GM19467 (cell line): Measurements from ENCODE around the gene PCF11.
A peak's percentile ranks its signal among the peaks of the same experiment; 100 is the strongest.
"Not testable (repeated sequence)": the region's sequence is repeated elsewhere in the genome, so short reads cannot be mapped to it uniquely, and the experiment has no call there.

Experiments
- ATAC-seq: cut with Tn5 transposase; IDR thresholded peaks from one replicate; pipeline ENCODE4 v1.9.1; 2021; ENCODE audit warnings: mild to moderate bottlenecking, moderate library complexity; ENCODE audit not compliant: unreplicated experiment

The PCF11 gene

GRCh38 chr11:83156996-83157593 lies at the start of gene PCF11:
TSS of gene PCF11 (plus strand) at chr11:83157131. CDS start at chr11:83157440, 309 bp downstream.
- peak; percentile 1 for ATAC-seq

- no peak for ATAC-seq
These were observed 44.0 kb upstream of the PCF11 start for GRCh38 chr11:83112886-83113285.

- no peak for ATAC-seq
These were observed 41.9 kb upstream of the PCF11 start for GRCh38 chr11:83115026-83115425.

- no peak for ATAC-seq
These were observed 41.4 kb upstream of the PCF11 start for GRCh38 chr11:83115551-83115950.

- no peak for ATAC-seq
These were observed 40.8 kb upstream of the PCF11 start for GRCh38 chr11:83116015-83116641.

GRCh38 chr11:83118814-83119213 lies 38.1 kb upstream of the PCF11 start:
- ATAC-seq: no peak

GRCh38 chr11:83119216-83119615 lies 37.7 kb upstream of the PCF11 start:
- ATAC-seq: no peak

- ATAC-seq: no peak
These were observed 36.6 kb upstream of the PCF11 start for GRCh38 chr11:83120327-83120726.

- ATAC-seq: no peak
These were observed 34.9 kb upstream of the PCF11 start for GRCh38 chr11:83122050-83122449.

GRCh38 chr11:83122766-83123165 lies 34.2 kb upstream of the PCF11 start:
- no peak for ATAC-seq

- ATAC-seq: no peak
These were observed 32.1 kb upstream of the PCF11 start for GRCh38 chr11:83124636-83125424.

GRCh38 chr11:83125577-83125976 lies 31.4 kb upstream of the PCF11 start:
- no peak for ATAC-seq

- ATAC-seq: no peak
These were observed 29.7 kb upstream of the PCF11 start for GRCh38 chr11:83127310-83127637.

GRCh38 chr11:83132191-83132590 lies 24.7 kb upstream of the PCF11 start:
- ATAC-seq: no peak

- not testable (repeated sequence) for ATAC-seq
These were observed 23.7 kb upstream of the PCF11 start for GRCh38 chr11:83133266-83133665.

GRCh38 chr11:83139310-83139709 lies 17.6 kb upstream of the PCF11 start:
- no peak for ATAC-seq

- peak; percentile 96 for ATAC-seq
These were observed 16.1 kb upstream of the PCF11 start for GRCh38 chr11:83140691-83141455.

GRCh38 chr11:83147895-83148294 lies 9.0 kb upstream of the PCF11 start:
- no peak for ATAC-seq

- no peak for ATAC-seq
These were observed 6.5 kb upstream of the PCF11 start for GRCh38 chr11:83150450-83150849.

GRCh38 chr11:83151274-83151977 lies 5.5 kb upstream of the PCF11 start:
- no peak for ATAC-seq

GRCh38 chr11:83152264-83152663 lies 4.7 kb upstream of the PCF11 start:
- ATAC-seq: no peak
